ENCODE measurements around the gene ZFP91.

GRCh38 chr11:58564231-58564630 lies 14.6 kb upstream of the ZFP91 start:
- TF ChIP-seq ARNT (IDR thresholded peaks at IDR 0.05) (no peak), HNRNPL (IDR thresholded peaks at IDR 0.05; ENCODE audit: low read depth, low read length) (no peak), CTCF (CRISPR knock-in tag; IDR thresholded peaks at IDR 0.05) (no peak), HCFC1 (IDR thresholded peaks at IDR 0.05; ENCODE audit: low read depth, low read length) (no peak), ZGPAT (CRISPR knock-in tag; IDR thresholded peaks at IDR 0.05) (no peak), USF2 (IDR thresholded peaks at IDR 0.05; ENCODE audit: low read depth, low read length) (no peak), USF2 (CRISPR knock-in tag; IDR thresholded peaks at IDR 0.05; ENCODE audit: borderline replicate concordance) (no peak), POLR2A (IDR thresholded peaks at IDR 0.05; ENCODE audit: insufficient read depth in 1 of 2, low read depth in 2 of 2, low read length in 2 of 2) (no peak), SP5 (CRISPR knock-in tag; IDR thresholded peaks at IDR 0.05; ENCODE audit: borderline replicate concordance, low read depth) (no peak), NFYB (CRISPR knock-in tag; IDR thresholded peaks at IDR 0.05) (no peak), EP300 (IDR thresholded peaks at IDR 0.05; ENCODE audit: low read depth in 2 of 2, low read length in 2 of 2) (no peak), EP300 (CRISPR knock-in tag; IDR thresholded peaks at IDR 0.05; ENCODE audit: borderline replicate concordance) (no peak), PRDM10 (CRISPR knock-in tag; IDR thresholded peaks at IDR 0.05; ENCODE audit: low read depth) (no peak), MNT (IDR thresholded peaks at IDR 0.05) (no peak), GLI4 (CRISPR knock-in tag; IDR thresholded peaks at IDR 0.05; ENCODE audit: borderline replicate concordance) (no peak), NCOR1 (IDR thresholded peaks at IDR 0.05; ENCODE audit: borderline replicate concordance, low read length) (no peak)
